ENCODE measurements around the gene ADD2. TPM values are rescaled to one million over a fixed set of nuclear protein-coding genes. Genes with fewer than 3 reads are reported as not detected.

Gene ADD2
- total and polyA plus RNA-seq, 7 donors: 0.09 to 2.6 (median 0.85) TPM

DNA sequence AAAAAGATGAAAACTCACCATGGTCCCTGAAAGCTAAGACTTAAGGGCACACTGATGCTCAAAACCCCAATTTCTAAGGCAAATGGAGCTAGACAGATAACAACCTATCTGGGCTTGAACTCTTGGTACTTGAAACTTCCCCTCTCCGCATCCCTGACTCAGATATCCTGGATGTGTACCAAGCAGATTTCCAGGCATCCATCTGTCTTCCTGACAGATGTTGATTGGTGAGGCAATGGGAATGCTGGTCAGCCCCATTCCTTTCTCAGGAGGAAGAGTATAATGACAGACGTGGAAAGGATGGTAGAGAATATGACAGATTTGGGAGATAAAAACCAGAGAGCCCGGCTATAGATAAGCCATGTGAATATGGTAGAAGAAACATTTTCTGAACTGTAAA, 69.2 kb downstream of the ADD2 start:
- Histone ChIP-seq H3K27ac (no peak overlapping the region), H3K4me3 (no peak overlapping the region), H3K36me3 (ENCODE audit: insufficient read depth in 1 of 2, low read depth in 1 of 2) (no peaks in the 10 kb centered on the region), H3K9me3 (no peaks in the 10 kb centered on the region), H3K4me1 (no peaks in the 10 kb centered on the region), H3K27me3 (ENCODE audit: insufficient read depth in 3 of 3, low read length in 2 of 3) (peaks cover 0 to 5% (median 0%) of the 10 kb centered on the region in 3 donors)
- intact Hi-C loops (cut with DNase I): no loop called here
- no peak for TF ChIP-seq CTCF (IDR thresholded peaks at IDR 0.05)
- DNase-seq (no peak), ATAC-seq (no peak)
- WGBS, 3 donors: 63 to 74% (median 70%) methylated on average over 3 of the region's 3 CpGs

DNA sequence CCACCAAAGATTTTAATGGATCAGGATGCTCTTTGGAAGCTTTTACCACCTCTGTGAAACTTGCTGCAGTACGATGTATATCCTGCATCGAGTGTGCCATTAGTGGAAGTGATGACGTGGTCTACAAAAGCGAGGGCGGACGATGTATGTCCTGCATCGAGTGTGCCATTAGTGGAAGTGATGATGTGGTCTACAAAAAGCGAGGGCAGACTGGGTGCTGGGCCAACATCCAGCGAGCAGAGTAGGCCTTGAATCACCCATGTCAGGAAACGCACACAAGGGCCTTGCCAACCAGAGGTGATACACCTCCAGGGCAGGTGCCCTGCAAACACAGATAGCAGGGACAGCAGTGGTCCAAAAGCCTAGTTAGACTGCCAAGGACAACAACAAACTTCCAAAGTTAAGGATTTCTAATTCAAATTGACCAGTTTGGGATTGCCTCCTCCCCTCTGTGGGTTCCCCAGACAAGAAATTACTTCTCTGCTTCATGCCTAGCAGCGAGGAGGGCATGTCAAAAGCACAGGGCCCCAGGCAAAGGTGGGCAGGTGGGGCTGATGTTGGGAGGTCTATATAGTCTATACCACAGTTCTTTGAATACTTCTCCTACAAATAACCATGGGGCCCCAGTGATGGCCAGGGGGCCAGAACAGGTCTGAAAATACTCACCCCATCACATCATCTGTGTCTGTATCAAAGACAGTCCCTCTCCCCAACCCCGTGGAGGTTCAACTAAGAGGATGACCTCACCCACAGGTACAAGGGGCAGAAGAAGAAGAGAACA, 70.2 kb downstream of the ADD2 start:
- no peak overlapping the region for H3K4me3 ChIP-seq
- ATAC-seq: no peak
- H3K9me3 ChIP-seq: no peaks in the 10 kb centered on the region
- WGBS, 3 donors: 89 to 90% (median 89%) methylated on average over 12 of the region's 12 CpGs
- intact Hi-C loops (cut with DNase I): no loop called here
- H3K36me3 ChIP-seq (ENCODE audit: insufficient read depth in 1 of 2, low read depth in 1 of 2): no peaks in the 10 kb centered on the region
- DNase-seq: no peak
- H3K27me3 ChIP-seq (ENCODE audit: insufficient read depth in 3 of 3, low read length in 2 of 3): peaks cover 0 to 8% (median 0%) of the 10 kb centered on the region in 3 donors
- no peaks in the 10 kb centered on the region for H3K4me1 ChIP-seq
- TF ChIP-seq CTCF (IDR thresholded peaks at IDR 0.05): no peak
- no peak overlapping the region for H3K27ac ChIP-seq

- no peaks in the 10 kb centered on the region for H3K4me1 ChIP-seq
- no peaks in the 10 kb centered on the region for H3K36me3 ChIP-seq (ENCODE audit: insufficient read depth in 1 of 2, low read depth in 1 of 2)
- H3K9me3 ChIP-seq: no peaks in the 10 kb centered on the region
- no peak overlapping the region for H3K27ac ChIP-seq
- TF ChIP-seq CTCF (IDR thresholded peaks at IDR 0.05): no peak
- DNase-seq: no peak
- peaks cover 0 to 11% (median 2%) of the 10 kb centered on the region in 3 donors for H3K27me3 ChIP-seq (ENCODE audit: insufficient read depth in 3 of 3, low read length in 2 of 3)
- ATAC-seq: no peak
- no peak overlapping the region for H3K4me3 ChIP-seq
- intact Hi-C loops (cut with DNase I): no loop called here
- WGBS, 3 donors: 85 to 86% (median 85%) methylated on average over 6 of the region's 6 CpGs
Measured at GRCh38 chr2:70696142-70696541, 71.9 kb downstream of the ADD2 start.

DNA sequence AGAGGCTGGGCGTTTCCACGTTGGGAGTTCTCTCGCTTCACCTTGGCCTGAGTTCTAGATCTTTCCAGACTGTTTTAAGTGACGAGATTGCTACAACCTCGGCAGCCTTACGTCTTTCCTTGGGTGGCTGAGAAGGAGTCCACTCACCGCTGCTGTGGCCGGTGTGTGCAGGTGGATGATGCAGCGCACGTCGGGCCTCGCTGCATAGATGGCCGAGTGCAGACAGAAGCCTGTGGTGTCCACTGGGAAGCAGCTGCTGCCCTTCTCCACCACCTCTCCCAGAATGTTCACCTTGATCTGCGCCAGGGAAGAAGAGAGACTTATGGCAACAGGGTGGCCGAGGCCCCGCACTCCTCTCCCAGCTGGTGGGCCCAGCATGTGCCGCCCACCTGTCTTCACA, 75.7 kb downstream of the ADD2 start:
- WGBS, 3 donors: 88 to 94% (median 90%) methylated on average over 17 of the region's 17 CpGs
- Histone ChIP-seq H3K4me1 (no peaks in the 10 kb centered on the region), H3K4me3 (no peak overlapping the region), H3K27ac (no peak overlapping the region), H3K27me3 (ENCODE audit: insufficient read depth in 3 of 3, low read length in 2 of 3) (peaks cover 0 to 11% (median 2%) of the 10 kb centered on the region in 3 donors), H3K9me3 (no peaks in the 10 kb centered on the region), H3K36me3 (ENCODE audit: insufficient read depth in 1 of 2, low read depth in 1 of 2) (no peaks in the 10 kb centered on the region)
- ATAC-seq (no peak), DNase-seq (no peak)
- no peak for TF ChIP-seq CTCF (IDR thresholded peaks at IDR 0.05)
- intact Hi-C loops (cut with DNase I): no loop called here
